Progenitor cell of endocrine pancreas (in vitro differentiated cells): ENCODE data around the gene CDC20B. TPM values are rescaled to one million over a fixed set of nuclear protein-coding genes. Genes with fewer than 3 reads are reported as not detected.

Experiments used
- DNase-seq: peaks from one replicate; pipeline ENCODE4 v3.0.0; 2021; ENCODE audit warnings: low spot score; ENCODE audit not compliant: unreplicated experiment
- H3K27ac Mint-ChIP-seq: 2 replicates; pipeline ENCODE4 v1.8.0; 2021; ENCODE audit warnings: mild to moderate bottlenecking, moderate library complexity, mixed read lengths
- H3K27me3 Mint-ChIP-seq: 2 replicates; pipeline ENCODE4 v1.8.0; 2021; ENCODE audit warnings: mixed read lengths
- H3K36me3 Mint-ChIP-seq: 2 replicates; pipeline ENCODE4 v1.8.0; 2022; ENCODE audit warnings: mixed read lengths; ENCODE audit not compliant: insufficient read depth
- H3K4me1 Mint-ChIP-seq: 2 replicates; pipeline ENCODE4 v1.8.0; 2021; ENCODE audit warnings: low read depth, mixed read lengths
- H3K4me3 Mint-ChIP-seq: 2 replicates; pipeline ENCODE4 v1.8.0; 2021; ENCODE audit warnings: low read depth, mild to moderate bottlenecking, moderate library complexity, mixed read lengths
- H3K9me3 Mint-ChIP-seq: 2 replicates; pipeline ENCODE4 v1.8.0; 2021; ENCODE audit warnings: low read depth, mixed read lengths
- total RNA-seq: library from RNA; stranded (reverse); gene quantifications from 2 replicates; pipeline ENCODE4 v1.2.1, GENCODE V29; 2021
- TF ChIP-seq, protein P1 (sequence below): fragments of 200-600 bp; sonication (generic); IDR thresholded peaks from one replicate; pipeline ENCODE4 v1.5.0; 2021; ENCODE audit warnings: antibody characterized with exemption, mild to moderate bottlenecking; ENCODE audit not compliant: unreplicated experiment

The CDC20B gene
- total RNA-seq, 1 donor from 2014 or later: not detected

DNA sequence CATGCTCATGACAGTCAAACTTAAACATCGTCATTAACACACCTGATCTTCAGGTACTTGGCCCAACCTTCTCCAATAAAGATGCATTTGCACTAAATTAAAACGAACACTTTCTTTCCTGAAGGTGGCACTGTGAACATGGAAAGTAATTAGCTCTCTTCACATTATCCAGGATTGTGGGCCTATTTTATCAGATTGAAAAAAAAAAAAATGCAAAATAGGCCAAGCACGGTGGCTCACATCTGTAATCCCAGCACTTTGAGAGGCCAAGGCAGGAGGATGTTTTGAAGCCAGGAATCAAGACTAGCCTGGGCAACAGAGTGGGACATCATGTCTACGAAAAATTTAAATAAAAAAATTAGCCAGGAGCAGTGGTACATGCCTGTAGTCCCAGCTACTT lies 14.4 kb upstream of the CDC20B start:
- Mint-ChIP-seq H3K27me3 (peaks cover 39% of the 10 kb centered on the region), H3K36me3 (no peaks in the 10 kb centered on the region)
- no peak for DNase-seq

DNA sequence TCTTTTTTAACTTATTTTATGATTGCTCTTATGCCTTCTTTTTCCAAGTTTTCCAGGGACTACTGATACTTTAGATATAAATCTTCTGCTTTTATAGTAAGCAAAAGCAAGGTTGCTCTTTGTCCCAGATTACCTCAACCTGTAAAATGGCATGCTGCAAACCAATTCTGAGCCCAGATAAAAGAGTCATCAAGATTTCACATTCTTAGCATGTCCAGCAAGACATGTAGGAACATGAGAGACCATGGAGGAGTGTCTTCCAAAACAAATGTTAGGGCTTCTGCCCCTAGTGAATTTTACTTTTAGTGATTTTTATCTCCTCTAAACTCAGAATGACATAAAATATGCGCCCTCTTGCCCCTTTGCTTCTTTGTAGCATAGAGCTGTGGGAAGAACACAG lies 7.0 kb upstream of the CDC20B start:
- Mint-ChIP-seq H3K27ac (no peak overlapping the region), H3K27me3 (peaks cover 74% of the 10 kb centered on the region), H3K4me3 (no peak overlapping the region), H3K9me3 (no peaks in the 10 kb centered on the region), H3K36me3 (no peaks in the 10 kb centered on the region), H3K4me1 (peaks cover 7% of the 10 kb centered on the region)
- TF ChIP-seq, protein P1, sequence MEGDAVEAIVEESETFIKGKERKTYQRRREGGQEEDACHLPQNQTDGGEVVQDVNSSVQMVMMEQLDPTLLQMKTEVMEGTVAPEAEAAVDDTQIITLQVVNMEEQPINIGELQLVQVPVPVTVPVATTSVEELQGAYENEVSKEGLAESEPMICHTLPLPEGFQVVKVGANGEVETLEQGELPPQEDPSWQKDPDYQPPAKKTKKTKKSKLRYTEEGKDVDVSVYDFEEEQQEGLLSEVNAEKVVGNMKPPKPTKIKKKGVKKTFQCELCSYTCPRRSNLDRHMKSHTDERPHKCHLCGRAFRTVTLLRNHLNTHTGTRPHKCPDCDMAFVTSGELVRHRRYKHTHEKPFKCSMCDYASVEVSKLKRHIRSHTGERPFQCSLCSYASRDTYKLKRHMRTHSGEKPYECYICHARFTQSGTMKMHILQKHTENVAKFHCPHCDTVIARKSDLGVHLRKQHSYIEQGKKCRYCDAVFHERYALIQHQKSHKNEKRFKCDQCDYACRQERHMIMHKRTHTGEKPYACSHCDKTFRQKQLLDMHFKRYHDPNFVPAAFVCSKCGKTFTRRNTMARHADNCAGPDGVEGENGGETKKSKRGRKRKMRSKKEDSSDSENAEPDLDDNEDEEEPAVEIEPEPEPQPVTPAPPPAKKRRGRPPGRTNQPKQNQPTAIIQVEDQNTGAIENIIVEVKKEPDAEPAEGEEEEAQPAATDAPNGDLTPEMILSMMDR: no peak
- DNase-seq: no peak

More for the DNA sequence above, 14.4 kb upstream of the CDC20B start:
- Mint-ChIP-seq H3K27ac (no peak overlapping the region), H3K4me1 (peaks cover 5% of the 10 kb centered on the region), H3K9me3 (no peaks in the 10 kb centered on the region), H3K4me3 (no peak overlapping the region)
- TF ChIP-seq, protein P1: peak; percentile 50

DNA sequence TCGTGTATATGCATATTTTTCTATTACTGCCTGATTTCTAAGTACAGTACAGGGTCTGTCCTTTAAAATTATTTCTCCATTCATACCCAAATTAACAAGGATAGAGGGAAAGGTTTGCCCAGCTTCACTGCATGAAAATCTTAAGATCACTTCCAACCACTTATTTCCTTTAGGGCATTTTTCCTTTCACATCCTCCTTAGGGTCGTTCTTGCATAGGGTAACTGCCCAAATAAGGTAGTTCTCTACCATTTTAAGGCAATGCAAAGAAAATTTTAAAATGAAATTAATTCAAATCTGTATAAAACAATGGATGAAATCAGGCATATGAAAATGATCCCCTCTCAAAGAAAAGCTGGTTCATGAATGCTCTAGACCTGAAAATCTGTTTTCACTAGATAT lies 4.1 kb upstream of the CDC20B start:
- no peaks in the 10 kb centered on the region for H3K9me3 Mint-ChIP-seq
- TF ChIP-seq, protein P1: no peak
- H3K4me1 Mint-ChIP-seq: peaks cover 12% of the 10 kb centered on the region
- DNase-seq: no peak
- no peak overlapping the region for H3K27ac Mint-ChIP-seq
- no peak overlapping the region for H3K4me3 Mint-ChIP-seq
- peaks cover 88% of the 10 kb centered on the region for H3K27me3 Mint-ChIP-seq
- H3K36me3 Mint-ChIP-seq: no peaks in the 10 kb centered on the region

DNA sequence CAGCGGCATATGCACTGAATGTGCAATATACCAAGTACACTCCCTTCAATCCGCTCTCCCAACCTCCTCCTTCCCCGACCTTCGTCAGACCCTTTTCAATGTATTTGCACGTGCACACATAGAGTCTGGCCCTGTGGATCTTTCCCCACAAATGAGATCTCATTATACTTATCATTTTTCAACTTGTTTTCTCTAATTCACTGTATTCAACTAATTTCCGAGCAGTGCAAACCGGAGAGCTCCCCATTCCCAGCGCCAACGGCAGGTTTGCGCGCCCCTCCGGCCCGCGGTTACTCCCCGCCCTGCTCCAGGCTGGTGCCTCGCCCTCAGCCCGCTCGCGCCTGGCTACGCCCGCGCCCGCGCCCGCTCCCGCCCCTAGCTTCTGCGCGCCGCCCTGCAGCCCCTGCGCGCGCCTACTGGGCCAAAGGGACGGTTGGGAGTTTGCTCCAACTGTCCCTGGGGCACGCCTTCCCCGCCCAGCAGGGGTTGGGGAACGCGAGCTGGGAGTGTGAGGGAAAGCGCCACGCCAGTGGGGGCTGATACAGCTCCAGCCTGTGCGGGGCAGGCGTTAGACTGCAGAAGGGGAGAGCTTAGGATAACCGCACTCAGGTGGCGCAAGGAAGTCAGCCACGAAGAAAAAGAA lies 3.3 kb upstream of the CDC20B start:
- no peaks in the 10 kb centered on the region for H3K9me3 Mint-ChIP-seq
- TF ChIP-seq, protein P1: peak; percentile 34
- DNase-seq: peak; percentile 55
- no peak overlapping the region for H3K27ac Mint-ChIP-seq
- no peaks in the 10 kb centered on the region for H3K36me3 Mint-ChIP-seq
- H3K27me3 Mint-ChIP-seq: peaks cover 85% of the 10 kb centered on the region
- H3K4me1 Mint-ChIP-seq: peaks cover 12% of the 10 kb centered on the region
- H3K4me3 Mint-ChIP-seq: peak overlapping the region; percentile 61

DNA sequence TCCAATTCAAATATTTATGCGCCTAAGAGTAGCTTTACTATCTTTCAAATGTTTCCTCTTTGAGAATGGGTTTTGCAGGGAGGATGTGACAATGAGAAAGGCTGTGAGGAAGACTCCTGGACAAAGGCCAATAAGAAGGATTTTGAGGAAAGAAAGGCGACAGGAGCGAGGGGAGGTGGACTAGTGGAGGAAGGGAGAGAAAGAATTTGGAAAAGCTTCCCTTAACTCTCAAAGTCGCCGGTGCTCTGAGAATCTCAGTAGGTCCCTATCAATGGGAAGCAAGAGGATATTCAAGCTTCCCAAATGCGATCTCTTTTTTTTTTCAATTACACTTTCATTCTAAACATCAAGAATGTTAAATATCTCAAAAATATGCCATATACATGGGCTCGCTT lies 2.8 kb upstream of the CDC20B start:
- H3K27me3 Mint-ChIP-seq: peaks cover 83% of the 10 kb centered on the region
- DNase-seq: no peak
- no peaks in the 10 kb centered on the region for H3K36me3 Mint-ChIP-seq
- TF ChIP-seq, protein P1: no peak
- H3K27ac Mint-ChIP-seq: no peak overlapping the region
- no peaks in the 10 kb centered on the region for H3K9me3 Mint-ChIP-seq
- H3K4me1 Mint-ChIP-seq: peaks cover 12% of the 10 kb centered on the region
- H3K4me3 Mint-ChIP-seq: peak overlapping the region; percentile 51
